Right lobe of liver (tissue), 6 donors: ENCODE data around the gene IRX2. TPM values are rescaled to one million over a fixed set of nuclear protein-coding genes. Genes with fewer than 3 reads are reported as not detected.

Source experiments
- ATAC-seq, 4 donors: fragments of 200-7000 bp; cut with Tn5 transposase; one replicate each; pipeline ENCODE4 v1.9.1; 2020; ENCODE audit warnings: mild to moderate bottlenecking in 4 of 4, moderate library complexity in 4 of 4
- DNase-seq, 3 donors: peaks; one replicate each; pipeline ENCODE4 v3.0.0-alpha.2; 2020
- H3K27ac ChIP-seq, 3 donors: fragments of 200-600 bp; one replicate each; pipeline ENCODE4 v1.8.0; 2022
- H3K27me3 ChIP-seq, 2 donors: fragments of 200-600 bp; one replicate each; pipeline ENCODE4 v1.8.0; 2022
- H3K36me3 ChIP-seq, 4 donors: fragments of 200-600 bp; sonication (generic) in 1 of 4; one replicate each; pipeline versions ENCODE4 v1.5.1 to v1.8.0; 2017 to 2022; ENCODE audit warnings: control low read depth in 1 of 4
- H3K4me1 ChIP-seq, 4 donors: fragments of 200-600 bp; sonication (generic) in 1 of 4; one replicate each; pipeline versions ENCODE4 v1.5.1 to v1.8.0; 2017 to 2022; ENCODE audit warnings: control low read depth in 1 of 4
- H3K4me3 ChIP-seq, 3 donors: fragments of 200-600 bp; one replicate each; pipeline ENCODE4 v1.8.0; 2022
- H3K9me3 ChIP-seq, 4 donors: fragments of 200-600 bp; sonication (generic) in 1 of 4; one replicate each; pipeline versions ENCODE4 v1.5.1 to v1.8.0; 2017 to 2022; ENCODE audit warnings: control low read depth in 1 of 4
- POLR2A ChIP-seq: fragments of 450-650 bp; IDR thresholded peaks from one replicate; pipeline ENCODE4 v1.6.1; 2017; ENCODE audit warnings: antibody characterized with exemption, mild to moderate bottlenecking
- WGBS: methylation state at CpG from one replicate; pipeline ENCODE4 v1.1.6; 2018; ENCODE audit warnings: low coverage, low lambda C conversion rate; ENCODE audit not compliant: insufficient coverage; ENCODE audit errors: missing lambda C conversion rate; 5-methylcytosine and 5-hydroxymethylcytosine counted together
- intact Hi-C, 2 donors: fragments of 100-400 bp; cut with DNase I; formaldehyde crosslinking; loops; one replicate each; pipeline versions ENCODE4 v1.11.2 to v1.14.1; 2022
- total RNA-seq, 6 experiments: library from RNA; depleted of rRNA in 2 of 6; stranded (reverse); fragments of >200 nt in 2 of 6; fragmentation: NEBNext Ultra II Directional in 3 of 6; extraction: Animal tissue kit (Norgen Biotek cat#: 25700) in 3 of 6; gene quantifications; one replicate each; pipeline versions ENCODE4 v1.1.0 to v1.2.4, GENCODE V29; 2016 to 2023
- TF ChIP-seq, protein P1 (sequence below), 4 donors: fragments of 200-600 bp in 3 of 4; fragments of 450-650 bp in 1 of 4; IDR thresholded peaks; one replicate each; pipeline versions ENCODE4 v1.5.1 to v1.8.0; 2016 to 2022; ENCODE audit warnings: antibody characterized with exemption in 4 of 4, mild to moderate bottlenecking in 2 of 4
- donor health status: DM: no; HTN: yes; CAD: no.
- donor health status: DM: no; HTN: no; CAD: no.
- donor health status: DM: no; HTN: no; CAD: no.
- donor health status: DM: no; HTN: yes; CAD: no.
- donor health status: DM: no; HTN: yes; CAD: no.

Gene IRX2
- total RNA-seq, 6 experiments from 2014 or later, result not detected

DNA sequence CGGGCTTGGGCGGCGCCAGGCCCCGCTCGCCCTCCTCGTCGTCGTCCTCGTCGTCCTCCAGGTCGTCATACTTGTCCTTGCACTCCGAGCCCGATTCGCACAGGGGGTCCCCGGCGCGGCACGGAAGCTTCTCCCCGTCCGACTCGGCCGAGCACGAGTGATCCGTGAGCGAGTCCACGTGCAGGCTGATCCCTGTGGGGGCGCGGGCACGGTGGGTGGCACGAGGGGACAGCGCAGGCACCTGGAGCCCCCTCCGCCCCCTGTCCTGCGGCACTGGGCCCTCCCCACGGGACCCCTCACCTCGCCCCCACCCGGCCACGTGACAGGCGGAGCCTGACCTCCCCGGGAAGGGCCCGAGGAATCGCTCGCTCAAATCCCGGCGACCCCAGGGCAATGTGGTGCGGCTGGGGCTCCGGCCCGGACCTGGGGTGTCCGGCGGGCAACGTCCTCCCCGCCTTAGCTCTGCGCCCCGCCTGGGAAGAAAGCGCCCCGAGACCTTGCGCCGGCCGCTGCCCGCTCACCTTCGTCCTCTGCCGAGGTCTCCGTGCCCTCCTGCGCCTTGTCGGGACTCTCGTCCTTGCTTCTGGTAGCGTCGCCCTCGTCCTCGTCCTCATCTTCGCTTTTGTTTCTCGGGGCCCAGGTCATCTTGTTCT lies 2.5 kb downstream of the IRX2 start:
- Histone ChIP-seq H3K4me3 (no peak overlapping the region), H3K27me3 (peaks cover 16 to 53% of the 10 kb centered on the region in 2 donors), H3K4me1 (peaks cover 0 to 12% (median 0%) of the 10 kb centered on the region in 4 donors), H3K9me3 (no peaks in the 10 kb centered on the region), H3K27ac (no peak overlapping the region), H3K36me3 (no peaks in the 10 kb centered on the region)
- DNase-seq (no peak), ATAC-seq (no peak)
- 7% methylated on average over 7 of the region's 71 CpGs for WGBS
- TF ChIP-seq, protein P1, sequence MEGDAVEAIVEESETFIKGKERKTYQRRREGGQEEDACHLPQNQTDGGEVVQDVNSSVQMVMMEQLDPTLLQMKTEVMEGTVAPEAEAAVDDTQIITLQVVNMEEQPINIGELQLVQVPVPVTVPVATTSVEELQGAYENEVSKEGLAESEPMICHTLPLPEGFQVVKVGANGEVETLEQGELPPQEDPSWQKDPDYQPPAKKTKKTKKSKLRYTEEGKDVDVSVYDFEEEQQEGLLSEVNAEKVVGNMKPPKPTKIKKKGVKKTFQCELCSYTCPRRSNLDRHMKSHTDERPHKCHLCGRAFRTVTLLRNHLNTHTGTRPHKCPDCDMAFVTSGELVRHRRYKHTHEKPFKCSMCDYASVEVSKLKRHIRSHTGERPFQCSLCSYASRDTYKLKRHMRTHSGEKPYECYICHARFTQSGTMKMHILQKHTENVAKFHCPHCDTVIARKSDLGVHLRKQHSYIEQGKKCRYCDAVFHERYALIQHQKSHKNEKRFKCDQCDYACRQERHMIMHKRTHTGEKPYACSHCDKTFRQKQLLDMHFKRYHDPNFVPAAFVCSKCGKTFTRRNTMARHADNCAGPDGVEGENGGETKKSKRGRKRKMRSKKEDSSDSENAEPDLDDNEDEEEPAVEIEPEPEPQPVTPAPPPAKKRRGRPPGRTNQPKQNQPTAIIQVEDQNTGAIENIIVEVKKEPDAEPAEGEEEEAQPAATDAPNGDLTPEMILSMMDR (IDR thresholded peaks at IDR 0.05), result no peak
- no peak for TF ChIP-seq POLR2A
- intact Hi-C loops, result no loop called here

DNA sequence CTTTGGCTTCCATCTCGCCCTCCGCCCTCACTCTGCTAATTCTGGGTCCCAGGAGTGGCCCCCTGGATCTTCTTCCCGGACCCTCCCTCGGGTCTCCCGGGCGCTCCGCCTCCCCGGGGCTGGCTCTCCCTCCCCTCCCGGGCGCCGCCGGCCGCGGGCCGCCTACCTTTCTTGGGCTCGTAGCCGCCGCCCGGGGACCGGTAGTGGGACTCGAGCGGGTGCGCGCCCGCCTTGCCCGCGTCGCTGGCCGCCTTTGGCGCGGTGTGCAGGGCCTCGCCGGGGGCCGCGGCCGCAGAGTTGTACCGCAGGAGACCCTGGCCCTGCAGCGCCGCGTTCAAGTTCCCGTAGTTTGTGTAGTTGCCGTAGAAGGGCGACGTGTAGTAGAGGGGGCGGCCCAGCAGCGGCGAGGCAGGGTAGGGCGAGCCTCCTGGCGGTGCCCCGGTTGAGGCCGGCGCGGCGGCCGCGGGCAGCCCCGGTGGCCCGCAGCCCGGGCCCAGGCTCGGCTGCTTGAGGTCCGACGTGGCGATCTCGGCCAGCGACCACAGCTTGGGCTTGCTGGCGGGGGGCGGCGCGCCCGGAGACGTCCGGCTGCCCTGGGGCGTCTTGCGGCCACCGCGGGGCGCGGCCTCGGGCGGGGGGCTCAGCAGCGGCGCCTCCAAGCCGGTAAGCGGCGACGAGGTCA lies 3.2 kb downstream of the IRX2 start:
- no peaks in the 10 kb centered on the region for H3K36me3 ChIP-seq
- peaks cover 16 to 50% of the 10 kb centered on the region in 2 donors for H3K27me3 ChIP-seq
- ATAC-seq, result no peak
- H3K9me3 ChIP-seq, result no peaks in the 10 kb centered on the region
- no peak for TF ChIP-seq POLR2A
- TF ChIP-seq, protein P1 (IDR thresholded peaks at IDR 0.05), result no peak
- DNase-seq, result no peak
- H3K4me3 ChIP-seq, result no peak overlapping the region
- WGBS, result 12% methylated on average over 8 of the region's 86 CpGs
- peaks cover 0 to 12% (median 0%) of the 10 kb centered on the region in 4 donors for H3K4me1 ChIP-seq
- intact Hi-C loops, result no loop called here
- H3K27ac ChIP-seq, result no peak overlapping the region

GRCh38 chr5:2747363-2748162 lies 3.9 kb downstream of the IRX2 start:
- DNase-seq (no peak), ATAC-seq (no peak)
- Histone ChIP-seq H3K27ac (no peak overlapping the region), H3K27me3 (peaks cover 12 to 55% of the 10 kb centered on the region in 2 donors), H3K4me1 (peaks cover 0 to 12% (median 0%) of the 10 kb centered on the region in 4 donors), H3K9me3 (no peaks in the 10 kb centered on the region), H3K36me3 (no peaks in the 10 kb centered on the region), H3K4me3 (no peak overlapping the region)
- intact Hi-C loops, result no loop called here
- TF ChIP-seq, protein P1 (IDR thresholded peaks at IDR 0.05), result no peak
- no peak for TF ChIP-seq POLR2A
- WGBS, result 8% methylated on average over 21 of the region's 26 CpGs

- Histone ChIP-seq H3K27me3 (peaks cover 10 to 59% of the 10 kb centered on the region in 2 donors), H3K4me1 (peaks cover 0 to 12% (median 0%) of the 10 kb centered on the region in 4 donors), H3K36me3 (no peaks in the 10 kb centered on the region), H3K9me3 (no peaks in the 10 kb centered on the region), H3K27ac (no peak overlapping the region), H3K4me3 (no peak overlapping the region)
- intact Hi-C loops, result no loop called here
- TF ChIP-seq, protein P1 (IDR thresholded peaks at IDR 0.05), result no peak
- TF ChIP-seq POLR2A, result no peak
- 14% methylated on average over 3 of the region's 3 CpGs for WGBS
- no peak for DNase-seq
- no peak for ATAC-seq
These were observed 4.9 kb downstream of the IRX2 start for GRCh38 chr5:2746561-2747032.
